GM12878 (cell line): ENCODE results near the gene USPL1. TPM values are rescaled to one million over a fixed set of nuclear protein-coding genes. Genes with fewer than 3 reads are reported as not detected.

Experiments used
- ATAC-seq: fragments of 200-7000 bp; cut with Tn5 transposase; 3 replicates; pipeline ENCODE4 v1.9.1; 2020; ENCODE audit warnings: mild to moderate bottlenecking, moderate library complexity
- BruUV-seq: library from RNA; stranded (reverse); fragments of 400-500 nt; replicated peaks from 2 replicates; lab custom pipeline; 2021; lab: Mats Ljungman, UMichigan
- CTCF ChIA-PET: fragments of 300-600 bp; sonication (Branson Sonifier 250); formaldehyde crosslinking; extraction: SDS; loops from one replicate; lab custom pipeline; 2021; ENCODE audit warnings: inconsistent platforms; lab: Yijun Ruan, JAX
- POLR2A ChIA-PET: fragments of 350-600 bp; formaldehyde crosslinking; extraction: SDS; loops from one replicate; lab custom pipeline; 2021; ENCODE audit warnings: inconsistent platforms; lab: Charles Lee
- RAD21 ChIA-PET: fragments of 300-600 bp; sonication (Branson Sonifier 250); formaldehyde crosslinking; loops from one replicate; lab custom pipeline; 2023; ENCODE audit warnings: antibody characterized with exemption; ENCODE audit not compliant: unreplicated experiment; lab: Charles Lee
- SMC1A ChIA-PET: fragments of 300-600 bp; sonication (Branson Sonifier 250); formaldehyde crosslinking; loops from one replicate; lab custom pipeline; 2023; ENCODE audit not compliant: unreplicated experiment, uncharacterized antibody; lab: Charles Lee
- DNase-seq: peaks from one replicate; pipeline ENCODE4 v3.0.0-alpha.2; 2011; ENCODE audit warnings: low read depth, low spot score
- FAIRE-seq: peaks from 3 replicates; lab custom pipeline; 2011; peaks lifted over from hg19 to GRCh38; lab: Jason Lieb, UNC
- H2AFZ ChIP-seq: 2 replicates; pipeline ENCODE4 v1.6.0; 2011; ENCODE audit warnings: low read depth, low read length, control low read depth; ENCODE audit not compliant: control insufficient read depth
- H3K27ac ChIP-seq: 2 replicates; pipeline ENCODE4 v1.5.1; 2011; ENCODE audit warnings: control low read depth; ENCODE audit not compliant: control insufficient read depth, insufficient read depth
- H3K27me3 ChIP-seq, 2 experiments: replicated peaks in 1 of 2; 2 replicates each; pipeline versions ENCODE4 v1.6.0 to v1.6.1; 2011; ENCODE audit warnings: low read length in 1 of 2; ENCODE audit not compliant: control insufficient read depth in 2 of 2, insufficient read depth in 2 of 2
- H3K36me3 ChIP-seq, 2 experiments: 2 replicates each; pipeline ENCODE4 v1.5.1; 2011; ENCODE audit warnings: low read length in 1 of 2; ENCODE audit not compliant: control insufficient read depth in 2 of 2, insufficient read depth in 2 of 2
- H3K4me1 ChIP-seq: 2 replicates; pipeline ENCODE4 v1.6.1; 2011; ENCODE audit warnings: mild to moderate bottlenecking, low read length, moderate library complexity, mixed read lengths; ENCODE audit not compliant: control insufficient read depth, insufficient read depth
- H3K4me2 ChIP-seq: 2 replicates; pipeline ENCODE4 v1.6.0; 2011; ENCODE audit warnings: control low read depth; ENCODE audit not compliant: control insufficient read depth, insufficient read depth
- H3K4me3 ChIP-seq: fragments of 200-600 bp; sonication (generic); 2 replicates; pipeline ENCODE4 v1.5.1; 2016
- H3K79me2 ChIP-seq: 2 replicates; pipeline ENCODE4 v1.6.0; 2011; ENCODE audit warnings: low read length; ENCODE audit not compliant: control insufficient read depth, insufficient read depth
- H3K9ac ChIP-seq: 2 replicates; pipeline ENCODE4 v1.8.0; 2011; ENCODE audit warnings: low read length, control low read depth, mixed read lengths; ENCODE audit not compliant: control insufficient read depth, insufficient read depth
- H3K9me3 ChIP-seq: replicated peaks from 3 replicates; pipeline ENCODE4 v1.5.1; 2011; ENCODE audit warnings: mild to moderate bottlenecking, low read length; ENCODE audit not compliant: control insufficient read depth, insufficient read depth
- H4K20me1 ChIP-seq: 2 replicates; pipeline ENCODE4 v1.6.0; 2011; ENCODE audit not compliant: control insufficient read depth, insufficient read depth
- ATF7 ChIP-seq: fragments of 450-650 bp; IDR thresholded peaks from 2 replicates; pipeline ENCODE4 v1.6.1; 2016; ENCODE audit warnings: low read depth, mild to moderate bottlenecking
- BHLHE40 ChIP-seq, 2 experiments: fragments of 450-650 bp in 1 of 2; IDR thresholded peaks; 2 replicates each; pipeline ENCODE4 v1.6.1; 2011 to 2017; ENCODE audit warnings: low read depth in 2 of 2, borderline replicate concordance in 1 of 2, improper control_type of control experiment in 1 of 2, low read length in 1 of 2, mild to moderate bottlenecking in 1 of 2
- DPF2 ChIP-seq: fragments of 450-650 bp; IDR thresholded peaks from 2 replicates; pipeline ENCODE4 v1.6.1; 2017; ENCODE audit warnings: mild to moderate bottlenecking
- EZH2 ChIP-seq: IDR thresholded peaks from 2 replicates; pipeline ENCODE4 v1.6.1; 2012; ENCODE audit warnings: low read depth, mild to moderate bottlenecking, control low read depth, inconsistent platforms, low read length, borderline replicate concordance; ENCODE audit not compliant: control insufficient read depth
- KDM1A ChIP-seq: fragments of 200-600 bp; sonication (generic); IDR thresholded peaks from 2 replicates; pipeline ENCODE4 v1.6.1; 2016; ENCODE audit warnings: borderline replicate concordance
- NFIC ChIP-seq: IDR thresholded peaks from 2 replicates; pipeline ENCODE4 v1.6.1; 2012; ENCODE audit warnings: low read depth, mild to moderate bottlenecking, inconsistent platforms, low read length, moderate library complexity
- NFYA ChIP-seq: IDR thresholded peaks from 2 replicates; pipeline ENCODE4 v1.6.1; 2011; ENCODE audit warnings: low read depth, mild to moderate bottlenecking, low read length, improper control_type of control experiment, borderline replicate concordance
- POU2F2 ChIP-seq: IDR thresholded peaks from 3 replicates; pipeline ENCODE4 v1.6.1; 2011; ENCODE audit warnings: low read depth, mild to moderate bottlenecking, low read length, borderline replicate concordance
- RAD51 ChIP-seq: fragments of 450-650 bp; IDR thresholded peaks from 2 replicates; pipeline ENCODE4 v1.6.1; 2016; ENCODE audit warnings: moderate library complexity, mild to moderate bottlenecking, inconsistent platforms
- RFX5 ChIP-seq: IDR thresholded peaks from 2 replicates; pipeline ENCODE4 v1.6.1; 2011; ENCODE audit warnings: low read depth, low read length, improper control_type of control experiment
- SMARCA5 ChIP-seq: fragments of 450-650 bp; IDR thresholded peaks from 2 replicates; pipeline ENCODE4 v1.6.1; 2017; ENCODE audit warnings: mild to moderate bottlenecking
- SMC3 ChIP-seq: IDR thresholded peaks from 2 replicates; pipeline ENCODE4 v1.6.1; 2011; ENCODE audit warnings: low read length, improper control_type of control experiment, borderline replicate concordance
- SREBF1 ChIP-seq: IDR thresholded peaks from 2 replicates; pipeline ENCODE4 v1.6.1; 2012; ENCODE audit warnings: mild to moderate bottlenecking, low read length
- STAT3 ChIP-seq: IDR thresholded peaks from 2 replicates; pipeline ENCODE4 v1.6.1; 2011; ENCODE audit warnings: low read depth, low read length, improper control_type of control experiment
- TAF1 ChIP-seq: IDR thresholded peaks from 2 replicates; pipeline ENCODE4 v1.6.1; 2011; ENCODE audit warnings: mild to moderate bottlenecking, low read depth, low read length, borderline replicate concordance
- WGBS: methylation state at CpG from one replicate; pipeline ENCODE4 v1.1.6; 2016; ENCODE audit warnings: low lambda C conversion rate; ENCODE audit not compliant: insufficient replicate concordance, insufficient coverage; ENCODE audit errors: missing lambda C conversion rate; 5-methylcytosine and 5-hydroxymethylcytosine counted together
- in situ Hi-C: fragments of 300-500 bp; cut with MboI; formaldehyde crosslinking; loops from 9 replicates; pipeline ENCODE4 v1.14.3; 2018; ENCODE audit warnings: mixed read lengths
- intact Hi-C: fragments of 100-400 bp; cut with micrococcal nuclease; formaldehyde crosslinking; loops from one replicate; pipeline ENCODE4 v1.14.2; 2022; ENCODE audit not compliant: unreplicated experiment
- polyA plus RNA-seq, 11 experiments: library from polyadenylated mRNA; depleted of rRNA in 4 of 11; unstranded in 6 of 11; stranded (reverse) in 5 of 11; fragments of >200 nt; fragmentation: Nextera tagmentation in 4 of 11; fragmentation: Illumina TruSeq in 1 of 11; extraction: Ambion mirVana in 4 of 11; extraction: Trizol in 1 of 11; gene quantifications; 1 replicate in 1 of 11; 2 replicates in 10 of 11; pipeline versions ENCODE4 v1.2.1 to v1.2.3, GENCODE V29; 2011 to 2016; ENCODE audit warnings: inconsistent platforms in 2 of 11, missing spikeins in 2 of 11, low read depth in 1 of 11
- total RNA-seq, 4 experiments: library from RNA; depleted of rRNA in 3 of 4; stranded (reverse); fragments of >200 nt in 3 of 4; fragmentation: Illumina TruSeq in 1 of 4; extraction: Trizol in 1 of 4; gene quantifications; 2 replicates each; pipeline versions ENCODE4 v1.2.1 to v1.2.3, GENCODE V29; 2013 to 2021
- TF ChIP-seq, protein P1 (sequence below): fragments of 150-350 bp; IDR thresholded peaks from 2 replicates; pipeline ENCODE4 v1.6.1; 2014; ENCODE audit warnings: mild to moderate bottlenecking, low read depth, low read length
- TF ChIP-seq, protein P2 (sequence below): fragments of 450-650 bp; IDR thresholded peaks from 2 replicates; pipeline ENCODE4 v1.6.1; 2016; ENCODE audit warnings: mild to moderate bottlenecking
- TF ChIP-seq, protein P3 (sequence below): fragments of 450-650 bp; IDR thresholded peaks from 2 replicates; pipeline ENCODE4 v1.6.1; 2017; ENCODE audit warnings: mild to moderate bottlenecking, moderate library complexity

The USPL1 gene
- total and polyA plus RNA-seq, 10 of the 15 experiments (the other 5 are each of a cell fraction or from before 2014, with no cell fraction given): 7.9 to 23.2 (median 15.8) TPM

GRCh38 chr13:30654430-30654829 lies 36.7 kb downstream of the USPL1 start (continued):
- TF ChIP-seq SMARCA5 (no peak), NFIC (no peak), KDM1A (no peak), SMC3 (no peak), RFX5 (no peak), BHLHE40 (IDR thresholded peaks at IDR 0.05; ENCODE audit: borderline replicate concordance in 1 of 2, low read depth in 2 of 2, low read length in 1 of 2) (0 out of 4 replicates have a peak, but pooled peaks of 1 of the 2 experiments have one; percentile 23), SREBF1 (no peak), EZH2 (no peak)
- TF ChIP-seq, protein P1, sequence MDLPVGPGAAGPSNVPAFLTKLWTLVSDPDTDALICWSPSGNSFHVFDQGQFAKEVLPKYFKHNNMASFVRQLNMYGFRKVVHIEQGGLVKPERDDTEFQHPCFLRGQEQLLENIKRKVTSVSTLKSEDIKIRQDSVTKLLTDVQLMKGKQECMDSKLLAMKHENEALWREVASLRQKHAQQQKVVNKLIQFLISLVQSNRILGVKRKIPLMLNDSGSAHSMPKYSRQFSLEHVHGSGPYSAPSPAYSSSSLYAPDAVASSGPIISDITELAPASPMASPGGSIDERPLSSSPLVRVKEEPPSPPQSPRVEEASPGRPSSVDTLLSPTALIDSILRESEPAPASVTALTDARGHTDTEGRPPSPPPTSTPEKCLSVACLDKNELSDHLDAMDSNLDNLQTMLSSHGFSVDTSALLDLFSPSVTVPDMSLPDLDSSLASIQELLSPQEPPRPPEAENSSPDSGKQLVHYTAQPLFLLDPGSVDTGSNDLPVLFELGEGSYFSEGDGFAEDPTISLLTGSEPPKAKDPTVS: no peak
- TF ChIP-seq, protein P2, sequence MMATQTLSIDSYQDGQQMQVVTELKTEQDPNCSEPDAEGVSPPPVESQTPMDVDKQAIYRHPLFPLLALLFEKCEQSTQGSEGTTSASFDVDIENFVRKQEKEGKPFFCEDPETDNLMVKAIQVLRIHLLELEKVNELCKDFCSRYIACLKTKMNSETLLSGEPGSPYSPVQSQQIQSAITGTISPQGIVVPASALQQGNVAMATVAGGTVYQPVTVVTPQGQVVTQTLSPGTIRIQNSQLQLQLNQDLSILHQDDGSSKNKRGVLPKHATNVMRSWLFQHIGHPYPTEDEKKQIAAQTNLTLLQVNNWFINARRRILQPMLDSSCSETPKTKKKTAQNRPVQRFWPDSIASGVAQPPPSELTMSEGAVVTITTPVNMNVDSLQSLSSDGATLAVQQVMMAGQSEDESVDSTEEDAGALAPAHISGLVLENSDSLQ: no peak

DNA sequence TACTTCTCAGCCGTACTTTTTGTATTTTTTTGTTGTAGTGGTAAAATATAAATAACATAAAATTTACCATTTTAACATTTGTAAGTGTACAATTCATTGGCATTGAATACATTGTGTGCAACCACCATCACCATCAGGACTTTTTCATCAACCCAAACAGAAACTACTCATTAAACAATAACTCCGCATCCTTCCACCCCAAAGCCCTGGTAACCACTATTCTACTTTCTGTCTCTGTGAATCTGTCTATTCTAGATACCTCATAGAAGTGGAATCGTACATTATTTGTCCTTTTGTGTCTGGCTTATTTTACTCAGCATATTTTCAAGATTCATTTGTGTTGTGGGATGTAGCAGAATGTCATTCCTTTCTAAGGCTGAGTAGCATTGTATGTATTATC lies 38.5 kb downstream of the USPL1 start:
- in situ Hi-C loops: no loop called here
- POLR2A ChIA-PET: no interaction called here
- H3K9me3 ChIP-seq: no peaks in the 10 kb centered on the region
- intact Hi-C loops: no loop called here
- H3K79me2 ChIP-seq: no peaks in the 10 kb centered on the region
- H3K4me3 ChIP-seq: no peak overlapping the region
- H2AFZ ChIP-seq: no peak overlapping the region
- H3K4me2 ChIP-seq: no peak overlapping the region
- no peak for DNase-seq
- peaks cover 3 to 29% of the 10 kb centered on the region in 2 experiments for H3K36me3 ChIP-seq
- H3K27me3 ChIP-seq: no peaks in the 10 kb centered on the region
- FAIRE-seq: no peak
- H3K4me1 ChIP-seq: no peaks in the 10 kb centered on the region
- H3K9ac ChIP-seq: no peak overlapping the region
- no peaks in the 10 kb centered on the region; the same call in 1 of the 2 replicates for H4K20me1 ChIP-seq
- CTCF ChIA-PET: no interaction called here
- no peak for ATAC-seq
- RAD21 ChIA-PET: no interaction called here
- SMC1A ChIA-PET: no interaction called here
- WGBS: 81% methylated on average over 3 of the region's 3 CpGs
- TF ChIP-seq POU2F2 (no peak), NFYA (no peak), RAD51 (no peak), DPF2 (no peak), TAF1 (no peak), ATF7 (no peak), STAT3 (no peak)
- TF ChIP-seq, protein P3, sequence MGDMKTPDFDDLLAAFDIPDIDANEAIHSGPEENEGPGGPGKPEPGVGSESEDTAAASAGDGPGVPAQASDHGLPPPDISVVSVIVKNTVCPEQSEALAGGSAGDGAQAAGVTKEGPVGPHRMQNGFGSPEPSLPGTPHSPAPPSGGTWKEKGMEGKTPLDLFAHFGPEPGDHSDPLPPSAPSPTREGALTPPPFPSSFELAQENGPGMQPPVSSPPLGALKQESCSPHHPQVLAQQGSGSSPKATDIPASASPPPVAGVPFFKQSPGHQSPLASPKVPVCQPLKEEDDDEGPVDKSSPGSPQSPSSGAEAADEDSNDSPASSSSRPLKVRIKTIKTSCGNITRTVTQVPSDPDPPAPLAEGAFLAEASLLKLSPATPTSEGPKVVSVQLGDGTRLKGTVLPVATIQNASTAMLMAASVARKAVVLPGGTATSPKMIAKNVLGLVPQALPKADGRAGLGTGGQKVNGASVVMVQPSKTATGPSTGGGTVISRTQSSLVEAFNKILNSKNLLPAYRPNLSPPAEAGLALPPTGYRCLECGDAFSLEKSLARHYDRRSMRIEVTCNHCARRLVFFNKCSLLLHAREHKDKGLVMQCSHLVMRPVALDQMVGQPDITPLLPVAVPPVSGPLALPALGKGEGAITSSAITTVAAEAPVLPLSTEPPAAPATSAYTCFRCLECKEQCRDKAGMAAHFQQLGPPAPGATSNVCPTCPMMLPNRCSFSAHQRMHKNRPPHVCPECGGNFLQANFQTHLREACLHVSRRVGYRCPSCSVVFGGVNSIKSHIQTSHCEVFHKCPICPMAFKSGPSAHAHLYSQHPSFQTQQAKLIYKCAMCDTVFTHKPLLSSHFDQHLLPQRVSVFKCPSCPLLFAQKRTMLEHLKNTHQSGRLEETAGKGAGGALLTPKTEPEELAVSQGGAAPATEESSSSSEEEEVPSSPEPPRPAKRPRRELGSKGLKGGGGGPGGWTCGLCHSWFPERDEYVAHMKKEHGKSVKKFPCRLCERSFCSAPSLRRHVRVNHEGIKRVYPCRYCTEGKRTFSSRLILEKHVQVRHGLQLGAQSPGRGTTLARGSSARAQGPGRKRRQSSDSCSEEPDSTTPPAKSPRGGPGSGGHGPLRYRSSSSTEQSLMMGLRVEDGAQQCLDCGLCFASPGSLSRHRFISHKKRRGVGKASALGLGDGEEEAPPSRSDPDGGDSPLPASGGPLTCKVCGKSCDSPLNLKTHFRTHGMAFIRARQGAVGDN: no peak
- no peak overlapping the region for H3K27ac ChIP-seq
- no TSS peak for BruUV-seq
